Measurements from ENCODE around the gene TTLL12. TPM values are rescaled to one million over a fixed set of nuclear protein-coding genes. Genes with fewer than 3 reads are reported as not detected.

Gene TTLL12
- polyA plus RNA-seq, 4 donors = 20.8 to 31.6 (median 27.8) TPM

DNA sequence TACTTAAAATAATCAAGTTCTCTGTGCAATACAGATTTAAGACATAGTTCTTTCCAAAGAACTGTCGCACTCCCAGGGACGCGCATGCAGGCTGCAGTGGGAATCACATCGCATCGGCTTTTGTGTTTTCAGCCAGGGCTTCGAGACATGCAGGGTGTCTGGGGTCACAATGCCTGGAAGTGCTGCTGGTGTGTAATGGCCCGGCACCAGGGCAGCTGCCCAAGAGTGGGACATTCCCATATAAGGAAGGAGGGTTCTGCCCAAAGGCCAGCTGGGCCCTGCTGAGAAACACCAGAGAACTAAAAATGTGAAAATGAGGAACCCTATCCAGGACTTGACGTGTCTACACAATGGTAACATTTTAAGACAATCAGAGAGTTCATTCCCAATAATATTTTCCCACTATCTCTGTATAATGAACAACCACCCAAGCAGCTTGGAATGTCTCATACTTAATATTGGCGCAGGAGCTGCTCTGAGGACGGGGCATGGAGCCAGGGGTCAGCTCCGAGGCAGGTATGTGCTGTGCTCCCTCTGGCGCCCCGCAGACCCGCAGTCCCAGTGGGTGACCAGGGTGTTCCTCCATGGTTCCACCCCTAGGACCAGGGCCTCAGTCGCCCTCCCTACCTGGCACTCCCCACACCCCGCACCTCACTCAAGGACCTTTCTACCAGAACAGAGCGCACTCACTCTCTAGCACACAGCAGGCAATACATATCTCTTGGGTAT, 55.0 kb downstream of the TTLL12 start:
- no peak for DNase-seq (ENCODE audit: low read depth in 4 of 4, low spot score in 3 of 4)

DNA sequence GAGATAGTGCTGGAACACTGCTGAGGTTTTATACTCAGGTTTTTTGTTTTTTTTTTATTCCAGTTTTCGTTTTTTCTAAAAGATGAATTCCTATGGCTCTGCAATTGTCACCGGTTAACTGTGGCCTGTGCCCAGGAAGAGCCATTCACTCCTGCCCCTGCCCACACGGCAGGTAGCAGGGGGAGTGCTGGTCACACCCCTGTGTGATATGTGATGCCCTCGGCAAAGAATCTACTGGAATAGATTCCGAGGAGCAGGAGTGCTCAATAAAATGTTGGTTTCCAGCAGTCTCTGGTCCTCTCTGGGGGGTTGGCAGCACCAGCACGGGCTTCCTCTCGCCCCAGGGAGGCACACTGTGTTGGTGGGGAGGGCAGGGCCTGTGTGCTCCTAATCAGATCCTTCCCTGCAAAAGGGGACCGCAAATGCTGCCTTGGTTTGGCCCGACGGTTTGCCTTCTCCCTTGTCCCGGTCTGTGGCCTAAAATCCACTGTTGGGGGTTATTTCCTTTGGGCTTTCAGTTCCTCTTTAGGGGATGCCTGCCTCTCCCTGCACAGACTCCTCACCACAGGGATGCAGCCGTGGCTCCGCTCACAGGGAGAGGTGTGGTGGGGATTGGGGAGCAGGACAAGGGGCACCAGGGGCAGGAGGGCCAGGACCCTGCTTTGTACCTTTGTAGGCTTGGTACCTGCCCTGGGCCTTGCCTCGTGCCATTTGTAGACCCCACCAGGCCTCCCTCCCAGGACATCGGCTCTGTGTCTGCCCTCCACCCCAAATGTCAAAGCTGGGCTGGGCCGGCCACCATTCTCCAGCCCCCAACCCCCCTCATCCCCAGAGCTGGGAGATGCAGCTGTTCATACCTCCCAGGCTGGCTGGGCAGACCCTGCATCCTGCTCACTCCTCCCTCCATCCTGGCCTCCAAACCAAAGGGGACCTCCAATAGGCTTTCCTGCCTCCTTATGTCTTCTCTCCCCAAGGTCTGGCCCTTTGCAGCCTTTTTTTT, 57.2 kb downstream of the TTLL12 start:
- no peak for DNase-seq (ENCODE audit: low read depth in 4 of 4, low spot score in 3 of 4)

DNA sequence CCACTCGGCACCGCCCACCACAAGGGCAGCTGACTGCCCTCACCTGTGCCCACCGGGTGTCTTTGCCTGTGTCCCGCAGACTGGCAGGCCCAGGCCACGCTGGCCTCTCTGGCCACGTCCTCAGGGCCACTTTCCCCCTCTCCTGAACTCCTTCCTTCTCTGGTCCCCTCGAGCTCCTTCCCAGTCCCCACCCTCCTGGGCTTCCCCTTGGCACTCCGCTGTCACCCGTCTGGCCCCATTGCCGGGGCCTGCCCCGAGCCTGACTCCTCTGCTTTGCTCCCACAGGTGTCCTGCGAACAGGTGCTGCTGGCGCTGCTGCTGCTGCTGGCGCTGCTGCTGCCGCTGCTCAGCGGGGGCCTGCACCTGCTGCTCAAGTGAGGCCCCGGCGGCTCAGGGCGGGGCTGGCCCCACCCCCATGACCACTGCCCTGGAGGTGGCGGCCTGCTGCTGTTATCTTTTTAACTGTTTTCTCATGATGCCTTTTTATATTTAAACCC, 58.0 kb downstream of the TTLL12 start:
- DNase-seq (ENCODE audit: low read depth in 4 of 4, low spot score in 3 of 4) = no peak

DNA sequence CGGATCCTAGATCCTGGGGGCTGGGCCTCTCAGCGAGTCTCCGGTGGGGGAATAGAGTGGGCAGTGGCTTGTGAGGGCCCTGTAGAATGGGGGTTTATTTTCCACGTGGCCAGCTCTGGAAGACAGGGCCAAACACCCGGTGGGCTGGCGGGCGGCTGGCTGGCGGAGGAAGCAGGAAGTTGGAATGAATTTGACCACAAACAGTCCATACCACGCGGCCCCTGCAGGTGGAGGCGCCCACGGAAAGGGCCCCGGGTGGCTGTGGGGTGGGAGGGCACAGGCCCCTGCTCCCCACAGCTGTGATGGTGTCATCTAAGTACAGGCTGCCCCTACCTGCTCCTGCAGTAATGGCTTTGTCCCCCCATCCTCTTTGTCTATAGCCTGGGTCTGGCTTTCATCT, 58.8 kb downstream of the TTLL12 start:
- no peak for DNase-seq (ENCODE audit: low read depth in 4 of 4, low spot score in 3 of 4)

DNA sequence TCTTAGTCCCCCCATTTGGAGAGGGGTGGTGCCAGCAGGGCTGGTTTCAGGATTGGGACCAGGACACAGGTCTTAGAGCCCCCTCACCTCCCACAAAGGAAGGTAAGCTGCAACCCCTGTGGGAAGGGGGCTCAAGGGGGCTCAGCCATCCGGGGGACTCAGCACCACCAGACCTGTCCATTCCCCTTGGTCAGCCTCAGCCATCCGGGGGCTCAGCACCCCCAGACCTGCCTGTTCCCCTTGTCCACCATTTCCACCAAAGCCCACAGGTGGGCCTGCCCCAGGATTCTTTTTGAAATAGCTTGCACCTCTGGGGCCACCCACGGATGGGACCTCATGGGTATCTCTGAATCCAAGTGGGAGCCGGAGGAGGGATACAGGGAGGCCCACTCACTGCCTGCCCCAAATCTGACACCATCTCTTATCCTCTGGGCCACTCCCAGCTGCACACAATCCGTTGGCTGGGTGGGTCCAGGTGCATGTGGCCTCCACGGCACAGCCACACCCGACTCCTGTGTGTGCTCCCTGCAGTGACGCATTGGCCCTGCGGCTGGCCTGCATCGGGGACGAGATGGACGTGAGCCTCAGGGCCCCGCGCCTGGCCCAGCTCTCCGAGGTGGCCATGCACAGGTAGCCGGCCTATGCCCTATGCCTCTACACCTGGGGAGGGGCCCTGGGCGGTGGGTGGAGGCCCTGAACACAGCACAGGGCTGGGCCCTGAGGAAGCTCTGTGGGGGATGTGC, 59.6 kb downstream of the TTLL12 start:
- DNase-seq (ENCODE audit: low read depth in 4 of 4, low spot score in 3 of 4) = no peak

DNA sequence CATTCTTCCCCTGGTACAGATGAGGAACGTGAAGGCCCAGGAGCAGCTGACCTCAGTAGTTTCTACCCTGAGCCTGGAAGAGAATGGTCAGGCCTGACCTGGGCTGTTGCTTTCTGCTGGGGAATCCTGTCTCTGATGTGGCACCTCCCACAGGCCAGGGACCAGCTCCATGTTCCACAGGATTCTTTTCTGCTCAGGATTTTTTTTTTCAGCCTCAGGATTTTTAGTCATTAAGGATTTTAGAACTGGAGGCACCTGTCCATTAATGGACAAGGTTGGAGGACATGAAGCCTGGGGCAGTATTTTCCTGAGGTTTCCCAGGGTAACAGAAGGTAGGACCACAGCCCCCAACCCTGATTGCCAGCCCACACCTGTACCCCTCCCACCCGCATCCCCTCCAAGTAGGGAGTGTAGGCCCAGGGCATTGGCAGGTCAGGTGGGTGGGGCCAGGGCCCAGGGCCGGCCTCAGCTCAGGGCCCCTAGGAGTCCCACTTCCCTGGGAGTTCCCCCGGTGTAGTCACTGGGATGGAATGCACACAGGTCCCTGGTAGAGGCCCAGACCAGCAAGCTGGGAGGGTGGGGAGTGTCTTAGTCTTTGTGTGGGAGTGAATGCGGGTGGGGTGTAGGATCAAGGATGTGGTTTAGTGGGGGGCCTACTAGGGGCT, 60.3 kb downstream of the TTLL12 start:
- no peak for DNase-seq (ENCODE audit: low read depth in 4 of 4, low spot score in 3 of 4)

DNA sequence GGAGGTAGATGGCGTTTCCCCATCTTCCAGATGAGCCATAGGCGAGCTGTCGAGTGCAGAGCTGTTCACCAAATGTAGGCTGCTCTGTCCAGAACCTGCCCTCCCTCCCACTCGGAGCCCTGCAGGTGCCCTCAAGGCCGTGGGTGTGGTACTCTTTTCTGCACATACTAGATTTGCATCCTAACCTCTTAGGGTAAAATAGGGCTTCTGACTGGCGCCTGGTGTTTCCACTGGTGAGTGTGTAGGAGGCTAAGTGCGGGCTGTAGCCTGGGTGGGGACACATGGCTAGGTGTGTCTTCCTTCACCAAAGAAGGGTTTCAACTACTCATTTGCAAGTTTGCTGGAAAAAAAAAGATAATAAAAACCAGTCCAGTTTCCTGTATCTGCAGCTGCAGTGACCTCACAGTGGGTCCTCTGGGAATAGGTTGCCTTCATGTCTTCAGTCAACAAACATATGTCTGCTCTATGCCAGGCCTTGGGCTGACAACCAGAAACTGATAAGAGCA, 67.9 kb downstream of the TTLL12 start:
- DNase-seq (ENCODE audit: low read depth in 4 of 4, low spot score in 3 of 4) = no peak

DNA sequence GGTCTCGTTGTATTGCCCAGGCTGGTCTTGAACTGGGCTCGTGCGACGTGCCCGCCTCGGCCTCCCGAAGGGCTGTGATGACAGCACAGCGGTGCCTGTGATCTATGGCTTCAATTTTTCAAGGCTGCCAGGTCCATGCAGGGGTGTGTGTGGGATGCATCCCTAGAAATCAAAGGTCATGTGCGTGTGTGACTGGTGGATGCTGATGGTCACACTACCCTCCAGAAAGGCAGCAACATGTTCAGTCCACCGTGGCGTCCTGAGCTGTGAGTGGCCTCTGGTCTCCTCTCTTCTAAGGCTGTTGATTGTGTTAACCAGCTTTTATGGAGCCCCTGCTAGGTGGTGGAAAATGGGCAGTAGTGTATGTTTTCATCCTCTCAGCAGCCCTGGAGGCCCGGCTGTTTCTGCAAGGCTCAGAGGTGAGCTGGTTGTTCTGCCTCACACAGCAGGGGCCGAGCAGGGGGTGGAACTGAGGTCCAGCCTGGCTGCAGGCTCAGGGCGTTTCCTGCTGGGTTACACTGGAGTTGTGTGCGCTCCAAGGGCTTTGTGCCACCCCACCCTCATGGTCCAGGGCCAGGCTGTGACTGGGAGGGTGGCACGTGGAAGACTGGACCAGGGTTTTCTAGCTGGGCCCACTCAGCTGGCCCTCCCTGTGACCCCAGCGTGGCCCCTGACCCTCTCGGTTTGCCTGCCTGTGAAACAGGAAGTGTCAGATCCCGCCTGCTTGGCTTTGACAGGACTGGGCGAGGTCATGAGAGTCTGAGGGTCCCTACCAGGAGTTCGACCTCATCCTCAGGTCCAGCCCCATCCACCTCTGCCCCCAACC, 68.7 kb downstream of the TTLL12 start:
- no peak for DNase-seq (ENCODE audit: low read depth in 4 of 4, low spot score in 3 of 4)

DNA sequence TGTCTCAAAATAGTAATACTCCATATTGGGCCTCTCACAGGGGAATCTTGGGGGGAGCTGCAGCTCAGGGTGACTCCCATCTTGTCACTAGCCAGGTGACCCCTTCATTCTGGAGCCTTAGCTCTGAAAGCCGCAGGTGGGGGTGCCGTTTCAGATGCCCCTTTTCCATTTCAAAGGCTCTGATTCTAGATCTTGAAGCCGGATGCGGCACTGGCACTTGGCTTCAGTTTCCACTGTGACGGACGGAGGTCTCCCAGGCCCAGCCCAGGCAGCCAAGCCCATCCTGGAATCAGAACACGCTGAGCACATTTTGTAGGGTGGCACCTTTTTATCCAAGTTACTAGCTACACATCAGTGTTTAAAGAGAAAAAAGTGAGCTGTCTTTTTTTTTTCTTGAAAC, 70.0 kb downstream of the TTLL12 start:
- no peak for DNase-seq (ENCODE audit: low read depth in 4 of 4, low spot score in 3 of 4)

Other genes with a start within 250 kb of the TTLL12 start
- gene PACSIN2, start 172.0 kb downstream of the TTLL12 start, polyA plus RNA-seq (ENCODE audit: insufficient read length in 4 of 4) = 10 to 100 TPM; 64.6 to 68.8 (median 67.8) TPM
- gene TTLL1, start 97.7 kb downstream of the TTLL12 start, polyA plus RNA-seq (ENCODE audit: insufficient read length in 4 of 4) = 10 to 100 TPM; 15.4 to 20.6 (median 19.1) TPM
- gene BIK, start 76.4 kb downstream of the TTLL12 start, polyA plus RNA-seq (ENCODE audit: insufficient read length in 4 of 4) = 1 to 10 TPM; 1.1 to 1.8 (median 1.2) TPM
- 10 to 100 TPM; 19.4 to 27.6 (median 21.7) TPM for gene MCAT, start 43.7 kb downstream of the TTLL12 start, polyA plus RNA-seq (ENCODE audit: insufficient read length in 4 of 4)
- 10 to 100 TPM; 20.9 to 40.6 (median 22.4) TPM for gene TSPO, start 35.6 kb downstream of the TTLL12 start, polyA plus RNA-seq (ENCODE audit: insufficient read length in 4 of 4)
- 1 to 10 TPM; 5.7 to 8.7 (median 7.8) TPM for gene SCUBE1, start 156.2 kb upstream of the TTLL12 start, polyA plus RNA-seq (ENCODE audit: insufficient read length in 4 of 4)
- gene MPPED1, start 224.9 kb upstream of the TTLL12 start, polyA plus RNA-seq (ENCODE audit: insufficient read length in 4 of 4) = 1 to 10 TPM in 1 of 4 donors, under 1 TPM in 3; 0.51 to 1.1 (median 0.86) TPM

All from right renal pelvis (tissue), 4 donors.